CD1c-positive myeloid dendritic cell (primary cell): ENCODE measurements around the gene CCDC149.

Experiments
- DNase-seq: peaks from one replicate; pipeline ENCODE4 v3.0.0-alpha.2; 2016; ENCODE audit errors: extremely low spot score

Gene CCDC149

DNA sequence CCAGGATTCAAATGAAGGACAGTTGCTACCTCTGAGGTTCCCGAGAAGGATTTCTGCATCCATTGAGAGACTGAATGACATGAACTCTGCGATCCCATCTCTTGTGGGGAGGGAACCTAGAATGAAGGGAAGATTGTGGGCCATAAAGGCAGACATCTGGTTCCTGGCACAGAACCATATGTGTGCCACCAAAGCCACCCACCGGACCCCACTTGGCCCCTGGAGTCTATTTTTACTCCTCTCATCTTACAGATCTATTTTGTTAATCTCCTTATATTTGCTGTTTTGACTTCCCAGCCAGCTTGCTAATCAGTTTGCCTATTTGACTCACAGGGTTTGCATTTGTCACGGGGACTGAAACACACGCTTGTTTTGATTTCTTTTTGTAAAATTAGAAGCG lies 110.2 kb downstream of the CCDC149 start:
- DNase-seq: no peak

- no peak for DNase-seq
These were observed 111.5 kb downstream of the CCDC149 start for GRCh38 chr4:24801136-24801855.

DNA sequence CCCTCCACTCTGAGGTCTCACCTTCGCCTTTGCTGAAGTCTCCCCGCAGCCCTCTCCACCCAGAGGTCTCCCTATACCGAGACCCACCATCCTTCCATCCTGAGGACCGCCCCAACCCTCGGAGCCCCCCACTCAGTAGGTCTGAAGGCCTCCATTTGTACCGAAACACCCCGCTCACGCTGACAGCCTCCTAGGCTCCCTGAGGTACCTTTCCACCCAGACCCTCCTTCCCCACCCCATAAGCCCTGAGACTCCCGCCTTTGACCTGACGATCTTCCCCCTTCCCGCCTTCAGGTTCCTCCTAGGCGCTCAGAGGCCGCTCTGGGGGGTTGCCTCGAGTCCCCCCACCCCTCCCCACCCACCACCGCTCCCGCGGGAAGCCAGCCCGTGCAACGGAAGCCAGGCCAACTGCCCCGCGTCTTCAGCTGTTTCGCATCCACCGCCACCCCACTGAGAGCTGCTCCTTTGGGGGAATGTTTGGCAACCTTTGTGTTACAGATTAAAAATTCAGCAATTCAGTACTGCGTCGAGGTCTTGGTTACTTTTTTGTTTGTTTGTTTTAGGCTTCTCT lies 112.4 kb downstream of the CCDC149 start:
- no peak for DNase-seq

- no peak for DNase-seq
These were observed 113.1 kb downstream of the CCDC149 start for GRCh38 chr4:24799544-24800324.

DNA sequence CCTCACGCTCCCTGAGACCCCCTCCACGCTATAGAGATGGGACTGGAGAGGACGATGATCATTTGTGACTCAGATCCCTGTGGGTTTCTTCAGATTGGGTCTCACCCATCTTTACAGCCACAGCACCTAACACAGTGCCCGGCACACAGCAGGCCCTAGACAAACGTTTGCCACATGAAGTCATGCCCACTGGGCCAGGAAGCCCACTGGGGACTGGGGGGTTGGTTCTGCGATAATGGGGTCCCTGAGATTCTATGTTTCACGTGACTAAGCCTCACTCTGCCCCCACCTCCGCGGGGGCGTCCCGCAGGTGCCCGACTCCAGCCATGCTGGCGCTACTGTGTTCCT lies 113.7 kb downstream of the CCDC149 start:
- no peak for DNase-seq

GRCh38 chr4:24798036-24798610 lies 114.7 kb downstream of the CCDC149 start:
- no peak for DNase-seq

- no peak for DNase-seq
These were observed 116.2 kb downstream of the CCDC149 start for GRCh38 chr4:24796620-24797019.

- DNase-seq: no peak
These were observed 117.0 kb downstream of the CCDC149 start for GRCh38 chr4:24795666-24796381.

DNA sequence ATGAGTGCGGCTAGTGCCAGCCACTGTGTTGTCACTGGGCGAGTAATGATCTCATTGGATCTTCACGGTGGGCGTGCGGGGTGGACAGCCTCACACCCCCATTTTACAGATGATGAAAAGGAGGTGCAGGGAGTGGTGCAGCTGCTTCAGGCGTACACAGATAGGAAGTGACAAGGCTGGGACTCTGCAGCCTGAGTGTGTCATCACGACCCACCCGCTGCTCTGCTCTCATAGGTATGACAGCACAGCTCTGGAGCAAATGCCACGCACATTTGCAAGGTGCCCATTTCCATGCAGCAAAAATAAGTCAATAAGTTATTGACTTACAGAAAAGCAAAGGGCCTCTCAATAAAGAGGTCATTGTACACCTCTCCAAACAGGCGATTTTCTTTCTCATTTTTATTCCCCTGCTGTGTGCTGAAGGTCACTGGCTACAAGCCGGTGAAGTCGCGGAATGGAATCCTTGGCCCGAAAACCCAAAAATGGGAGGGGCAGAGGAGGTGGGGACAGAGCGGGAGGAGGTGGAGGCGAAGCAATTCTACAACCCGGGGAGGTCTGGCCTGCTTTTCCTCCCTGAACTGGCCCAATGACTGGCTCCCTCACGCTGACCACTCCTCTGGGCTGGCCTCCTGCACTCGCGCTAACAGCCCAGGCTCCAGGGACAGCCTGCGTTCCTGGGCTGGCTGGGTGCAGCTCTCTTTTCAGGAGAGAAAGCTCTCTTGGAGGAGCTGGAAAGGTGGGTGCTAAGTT lies 117.8 kb downstream of the CCDC149 start, which contains the start of gene SOD3:
TSS of gene SOD3 (plus strand) at position 658 of the 750 bp plus-strand sequence. CDS start 3,949 bp downstream, outside the sequence.
- peak; percentile 35 for DNase-seq

- DNase-seq: no peak
These were observed 118.4 kb downstream of the CCDC149 start for GRCh38 chr4:24794480-24794879.

DNA sequence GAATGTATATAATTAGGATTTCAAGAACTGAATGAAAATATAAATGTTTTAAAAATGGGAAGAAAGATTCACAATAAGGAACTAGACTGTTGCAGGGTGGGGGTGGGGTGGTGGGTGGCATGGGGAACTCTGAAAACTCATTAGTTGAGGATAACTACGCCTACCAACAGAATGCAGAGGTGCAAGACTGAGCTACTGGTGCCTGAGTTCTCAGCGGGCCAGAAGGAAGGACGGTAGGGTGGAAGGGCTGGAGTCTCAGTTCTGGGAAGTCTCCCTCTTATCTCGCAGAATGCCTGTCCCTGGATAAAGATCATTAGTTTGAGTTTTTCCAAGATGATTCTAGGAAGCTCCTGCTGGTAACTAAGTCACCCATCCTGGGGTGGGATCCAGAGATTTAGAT lies 118.8 kb downstream of the CCDC149 start:
- peak; percentile 75 for DNase-seq

- peak; percentile 60 for DNase-seq
These were observed 119.4 kb downstream of the CCDC149 start for GRCh38 chr4:24793219-24794005.

- DNase-seq: peak; percentile 33
These were observed 120.3 kb downstream of the CCDC149 start for GRCh38 chr4:24792552-24792951.

GRCh38 chr4:24791043-24791442 lies 121.8 kb downstream of the CCDC149 start:
- DNase-seq: no peak

GRCh38 chr4:24783506-24783905 lies 129.3 kb downstream of the CCDC149 start:
- DNase-seq: no peak

- DNase-seq: no peak
These were observed 130.7 kb downstream of the CCDC149 start for GRCh38 chr4:24781999-24782745.

GRCh38 chr4:24780936-24781495 lies 131.8 kb downstream of the CCDC149 start:
- no peak for DNase-seq

GRCh38 chr4:24778464-24779225 lies 134.2 kb downstream of the CCDC149 start:
- no peak for DNase-seq
